IMR-90 (cell line): ENCODE results near the gene PFDN6. TPM values are rescaled to one million over a fixed set of nuclear protein-coding genes. Genes with fewer than 3 reads are reported as not detected.

Experiments
- ATAC-seq: fragments of 200-7000 bp; cut with Tn5 transposase; 2 replicates; pipeline ENCODE4 v1.9.1; 2020; ENCODE audit warnings: low read depth, mild to moderate bottlenecking, moderate library complexity
- BruUV-seq: library from RNA; stranded (reverse); fragments of 400-500 nt; replicated peaks from 2 replicates; lab custom pipeline; 2021; lab: Mats Ljungman, UMichigan
- CTCF ChIA-PET: fragments of 300-600 bp; formaldehyde crosslinking; extraction: SDS; loops from one replicate; lab custom pipeline; 2021; ENCODE audit warnings: antibody characterized with exemption; lab: Yijun Ruan, JAX
- POLR2A ChIA-PET: fragments of 300-600 bp; sonication (Branson Sonifier 250); formaldehyde crosslinking; loops from one replicate; lab custom pipeline; 2022; ENCODE audit warnings: antibody characterized with exemption; ENCODE audit not compliant: unreplicated experiment; lab: Charles Lee
- DNase-seq: peaks from one replicate; pipeline ENCODE4 v3.0.0; 2013
- H2AFZ ChIP-seq: replicated peaks from 2 replicates; pipeline ENCODE3; 2013; ENCODE audit warnings: low read length, mild to moderate bottlenecking; ENCODE audit not compliant: poor library complexity
- H2AK5ac ChIP-seq: 2 replicates; pipeline ENCODE4 v1.6.1; 2013; ENCODE audit warnings: low read depth, low read length, inconsistent platforms
- H2AK9ac ChIP-seq: replicated peaks from 2 replicates; pipeline ENCODE3; 2013; ENCODE audit warnings: mild to moderate bottlenecking, low read depth, low read length, moderate library complexity; ENCODE audit not compliant: poor library complexity
- H2BK120ac ChIP-seq: 2 replicates; pipeline ENCODE4 v1.6.1; 2013; ENCODE audit warnings: low read depth, low read length, inconsistent platforms
- H2BK15ac ChIP-seq: 3 replicates; pipeline ENCODE4 v1.6.1; 2013; ENCODE audit warnings: low read depth, low read length, inconsistent platforms
- H2BK20ac ChIP-seq: 2 replicates; pipeline ENCODE4 v1.6.1; 2013; ENCODE audit warnings: low read depth, mild to moderate bottlenecking, inconsistent platforms, low read length, moderate library complexity
- H2BK5ac ChIP-seq: 2 replicates; pipeline ENCODE4 v1.6.1; 2013; ENCODE audit warnings: mild to moderate bottlenecking, low read depth, low read length, inconsistent platforms; ENCODE audit not compliant: poor library complexity, severe bottlenecking
- H3K14ac ChIP-seq: replicated peaks from 2 replicates; pipeline ENCODE4 v1.6.1; 2013; ENCODE audit warnings: low read depth, low read length, inconsistent platforms
- H3K18ac ChIP-seq: 2 replicates; pipeline ENCODE4 v1.6.1; 2013; ENCODE audit warnings: low read depth, low read length, control low read depth
- H3K23ac ChIP-seq: 2 replicates; pipeline ENCODE4 v1.6.1; 2013; ENCODE audit warnings: low read depth, low read length, inconsistent platforms
- H3K27ac ChIP-seq: 2 replicates; pipeline ENCODE4 v1.5.1; 2013; ENCODE audit warnings: mild to moderate bottlenecking, control low read depth, low read length; ENCODE audit not compliant: insufficient read depth
- H3K27me3 ChIP-seq: 2 replicates; pipeline ENCODE4 v1.6.1; 2013; ENCODE audit warnings: low read length; ENCODE audit not compliant: control insufficient read depth, insufficient read depth
- H3K36me3 ChIP-seq: 2 replicates; pipeline ENCODE4 v1.6.1; 2013; ENCODE audit warnings: low read length, mixed read lengths; ENCODE audit not compliant: control insufficient read depth, insufficient read depth
- H3K4ac ChIP-seq: 2 replicates; pipeline ENCODE4 v1.6.1; 2013; ENCODE audit warnings: low read depth, low read length, inconsistent platforms
- H3K4me1 ChIP-seq: 2 replicates; pipeline ENCODE4 v1.6.1; 2013; ENCODE audit warnings: low read length, mixed read lengths; ENCODE audit not compliant: control insufficient read depth, insufficient read depth
- H3K4me2 ChIP-seq: 2 replicates; pipeline ENCODE4 v1.6.1; 2013; ENCODE audit warnings: low read depth, mild to moderate bottlenecking, control low read depth, low read length, moderate library complexity
- H3K4me3 ChIP-seq: 2 replicates; pipeline ENCODE4 v1.5.1; 2013; ENCODE audit warnings: low read depth, mild to moderate bottlenecking, control low read depth, low read length, moderate library complexity; ENCODE audit not compliant: insufficient read depth
- H3K56ac ChIP-seq: 2 replicates; pipeline ENCODE4 v1.6.1; 2013; ENCODE audit warnings: low read length, inconsistent platforms; ENCODE audit not compliant: insufficient read depth; ENCODE audit errors: extremely low read depth
- H3K79me1 ChIP-seq, 2 experiments: 2 replicates each; pipeline ENCODE4 v1.6.1; 2013; ENCODE audit warnings: low read length in 2 of 2, inconsistent platforms in 1 of 2, low read depth in 1 of 2
- H3K9ac ChIP-seq: 2 replicates; pipeline ENCODE4 v1.6.1; 2013; ENCODE audit warnings: low read depth, low read length, control low read depth
- H3K9me1 ChIP-seq: 2 replicates; pipeline ENCODE4 v1.6.1; 2013; ENCODE audit warnings: low read length, inconsistent platforms; ENCODE audit not compliant: insufficient read depth
- H3K9me3 ChIP-seq: 2 replicates; pipeline ENCODE4 v1.6.1; 2013; ENCODE audit warnings: low read length; ENCODE audit not compliant: control insufficient read depth, insufficient read depth
- H4K20me1 ChIP-seq: 2 replicates; pipeline ENCODE4 v1.6.1; 2013; ENCODE audit warnings: low read length, inconsistent platforms; ENCODE audit not compliant: insufficient read depth
- H4K5ac ChIP-seq: 2 replicates; pipeline ENCODE4 v1.6.1; 2013; ENCODE audit warnings: mild to moderate bottlenecking, low read depth, low read length, control low read depth
- H4K8ac ChIP-seq, 2 experiments: 2 replicates each; pipeline ENCODE4 v1.6.1; 2013; ENCODE audit warnings: low read depth in 2 of 2, low read length in 2 of 2, control low read depth in 1 of 2, inconsistent platforms in 1 of 2
- H4K91ac ChIP-seq: 2 replicates; pipeline ENCODE4 v1.6.1; 2013; ENCODE audit warnings: low read depth, low read length, inconsistent platforms; ENCODE audit not compliant: insufficient read depth
- BHLHE40 ChIP-seq: fragments of 150-350 bp; IDR thresholded peaks from 2 replicates; pipeline ENCODE4 v1.6.1; 2016; ENCODE audit warnings: mild to moderate bottlenecking, low read depth, low read length
- CEBPB ChIP-seq: IDR thresholded peaks from 2 replicates; pipeline ENCODE4 v1.6.1; 2012; ENCODE audit warnings: low read depth, low read length, improper control_type of control experiment
- CTCF ChIP-seq: conservative IDR thresholded peaks from 2 replicates; pipeline ENCODE4 v1.5.1; 2012; ENCODE audit warnings: mild to moderate bottlenecking, low read depth, low read length, improper control_type of control experiment
- ELK1 ChIP-seq: fragments of 150-350 bp; IDR thresholded peaks from 2 replicates; pipeline ENCODE4 v1.6.1; 2016; ENCODE audit warnings: low read depth, mild to moderate bottlenecking, low read length, moderate library complexity, borderline replicate concordance
- MAFK ChIP-seq: IDR thresholded peaks from 2 replicates; pipeline ENCODE4 v1.6.1; 2012; ENCODE audit warnings: low read depth, low read length, improper control_type of control experiment
- MAZ ChIP-seq: IDR thresholded peaks from 2 replicates; pipeline ENCODE4 v1.6.1; 2012; ENCODE audit warnings: low read depth, mild to moderate bottlenecking, low read length, improper control_type of control experiment, moderate library complexity, borderline replicate concordance
- MXI1 ChIP-seq: IDR thresholded peaks from 2 replicates; pipeline ENCODE4 v1.6.1; 2012; ENCODE audit warnings: low read depth, mild to moderate bottlenecking, low read length, moderate library complexity, borderline replicate concordance
- POLR2A ChIP-seq: IDR thresholded peaks from 2 replicates; pipeline ENCODE4 v1.6.1; 2012; ENCODE audit warnings: mild to moderate bottlenecking, low read depth, low read length
- RAD21 ChIP-seq: IDR thresholded peaks from 2 replicates; pipeline ENCODE4 v1.6.1; 2012; ENCODE audit warnings: low read length, improper control_type of control experiment
- RCOR1 ChIP-seq: IDR thresholded peaks from 2 replicates; pipeline ENCODE4 v1.6.1; 2012; ENCODE audit warnings: mild to moderate bottlenecking, low read length, improper control_type of control experiment; ENCODE audit not compliant: insufficient replicate concordance
- RFX5 ChIP-seq: IDR thresholded peaks from 2 replicates; pipeline ENCODE4 v1.8.0; 2012; ENCODE audit warnings: low read depth, mild to moderate bottlenecking, low read length, moderate library complexity
- SMC3 ChIP-seq: fragments of 150-350 bp; IDR thresholded peaks from 2 replicates; pipeline ENCODE4 v1.6.1; 2016; ENCODE audit warnings: low read depth, mild to moderate bottlenecking, antibody characterized with exemption, low read length, moderate library complexity
- USF2 ChIP-seq: fragments of 150-350 bp; IDR thresholded peaks from 2 replicates; pipeline ENCODE4 v1.6.1; 2017; ENCODE audit warnings: mild to moderate bottlenecking, antibody characterized with exemption, low read length, low read depth
- WGBS, 2 experiments: methylation state at CpG; one replicate each; pipeline versions ENCODE4 v1.1.5 to v1.1.7; 2013; ENCODE audit warnings: missing lambda C conversion rate in 2 of 2; ENCODE audit not compliant: insufficient read length in 1 of 2; ENCODE audit errors: extremely low coverage in 2 of 2; 5-methylcytosine and 5-hydroxymethylcytosine counted together
- dilution Hi-C: fragments of 300-500 bp; cut with HindIII; formaldehyde crosslinking; loops from one replicate; pipeline ENCODE4 v1.14.3; 2018; ENCODE audit warnings: low sequenced_read_pairs; ENCODE audit not compliant: unreplicated experiment
- in situ Hi-C: fragments of 300-500 bp; cut with MboI; formaldehyde crosslinking; loops from 3 replicates; pipeline ENCODE4 v1.14.3; 2019; ENCODE audit warnings: low sequenced_read_pairs, inconsistent platforms, mixed read lengths
- intact Hi-C: fragments of 100-400 bp; cut with micrococcal nuclease; formaldehyde crosslinking; loops from 2 replicates; pipeline ENCODE4 v1.10.0; 2022
- polyA plus RNA-seq, 3 experiments: library from polyadenylated mRNA; depleted of rRNA; stranded (reverse); fragments of >200 nt; gene quantifications; 2 replicates each; pipeline ENCODE4 v1.2.3, GENCODE V29; 2012; ENCODE audit warnings: low replicate concordance in 1 of 3
- total RNA-seq: library from RNA; depleted of rRNA; stranded (reverse); fragments of >200 nt; gene quantifications from 2 replicates; pipeline ENCODE4 v1.2.3, GENCODE V29; 2012

Gene PFDN6
- total and polyA plus RNA-seq, 2 of the 4 experiments (the other 2 are of a cell fraction), result 24.4 to 92.1 TPM

GRCh38 chr6:33320315-33321181 is 31.1 kb downstream of the PFDN6 start:
- Histone ChIP-seq H3K27me3 (no peaks in the 10 kb centered on the region), H4K91ac (peak overlapping the region; percentile 96), H2BK120ac (peak overlapping the region; percentile 93), H3K18ac (peak overlapping the region; percentile 74), H3K4me3 (peak overlapping the region; percentile 25), H2AK5ac (peak overlapping the region; percentile 99), H2AFZ (peak overlapping the region; percentile 71), H3K14ac (peak overlapping the region; percentile 95), H4K5ac (peak overlapping the region; percentile 80), H2AK9ac (peak overlapping the region; percentile 98), H4K20me1 (peaks cover 10% of the 10 kb centered on the region), H4K8ac (peak overlapping the region; percentile 83 to 93), H2BK20ac (peak overlapping the region; percentile 89), H3K4me2 (peak overlapping the region; percentile 78), H3K9ac (peak overlapping the region; percentile 89), H3K79me1 (peaks cover 30 to 58% of the 10 kb centered on the region in 2 experiments), H2BK5ac (peak overlapping the region; percentile 97), H3K4ac (peak overlapping the region; percentile 98), H3K9me3 (no peaks in the 10 kb centered on the region), H2BK15ac (peak overlapping the region; percentile 90), H3K4me1 (peaks cover 31% of the 10 kb centered on the region), H3K36me3 (peaks cover 28% of the 10 kb centered on the region), H3K23ac (peak overlapping the region; percentile 96), H3K9me1 (peaks cover 17% of the 10 kb centered on the region), H3K27ac (peak overlapping the region; percentile 98), H3K56ac (peak overlapping the region; percentile 84)
- POLR2A ChIA-PET, result interaction anchor here (1.0 kb wide), 1 partner anchor 349 kb away, joined by 4 read pairs; no protein-coding TSS in a partner anchor
- in situ Hi-C loops (no loop called here), intact Hi-C loops (no loop called here), dilution Hi-C loops (no loop called here)
- BruUV-seq, result no TSS peak
- DNase-seq (peak; percentile 96), ATAC-seq (peak; percentile 8)
- WGBS, 2 experiments, result 78% methylated on average over 17 of the region's 32 CpGs; no CpG with 5 or more reads in 1 of the 2 experiments
- CTCF ChIA-PET, result no interaction called here
- no peak for TF ChIP-seq RCOR1
- 0 out of 2 replicates have a peak, but pooled peaks have one; percentile 4 for TF ChIP-seq BHLHE40
- no peak for TF ChIP-seq MXI1
- no peak for TF ChIP-seq ELK1
- TF ChIP-seq USF2, result no peak
- no peak for TF ChIP-seq CTCF
- TF ChIP-seq POLR2A, result peak; percentile 67; the same call in 1 of the 2 replicates
- TF ChIP-seq CEBPB, result peak; percentile 98
- TF ChIP-seq SMC3, result no peak
- no peak for TF ChIP-seq RAD21
- no peak for TF ChIP-seq RFX5
- peak; percentile 24; the same call in 1 of the 2 replicates for TF ChIP-seq MAFK
- TF ChIP-seq MAZ, result 0 out of 2 replicates have a peak, but pooled peaks have one; percentile 0
